Measurements from ENCODE around the gene TLE4. TPM values are rescaled to one million over a fixed set of nuclear protein-coding genes. Genes with fewer than 3 reads are reported as not detected.
A peak's percentile ranks its signal among the peaks of the same experiment; 100 is the strongest.

TLE4 gene
- total and polyA plus RNA-seq, 8 donors, result 21.6 to 38.3 (median 33.8) TPM

DNA sequence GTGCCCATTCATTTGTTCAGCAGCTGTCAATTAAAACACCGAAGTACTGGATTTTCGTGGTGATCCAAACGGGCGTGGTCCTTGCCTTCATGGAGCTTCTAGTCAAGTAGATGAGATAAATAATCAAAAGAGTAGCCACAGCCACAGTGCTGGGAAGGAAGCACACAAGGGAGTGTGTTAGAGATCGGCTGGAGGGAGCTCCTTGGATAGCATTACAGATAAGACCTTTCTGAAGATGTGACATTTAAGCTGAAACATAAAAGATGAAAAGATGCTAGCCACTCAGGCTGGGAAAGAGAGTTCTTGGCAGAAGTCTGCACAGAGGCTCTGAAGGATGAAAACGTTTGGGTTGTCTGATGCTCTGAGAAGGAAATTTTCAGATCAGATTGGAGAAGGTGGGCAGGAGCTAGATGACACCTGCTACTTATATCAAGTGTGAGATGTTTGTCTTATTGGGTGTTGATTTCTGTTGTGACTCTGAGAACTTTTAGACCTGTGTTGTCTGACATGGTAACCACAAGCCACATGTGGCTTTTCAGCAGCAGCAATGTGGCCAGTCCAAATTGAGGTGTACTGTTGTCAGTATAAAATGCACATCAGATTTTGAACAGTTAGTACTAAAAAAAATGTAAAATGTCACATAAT lies 123.9 kb downstream of the TLE4 start:
- H3K9me3 ChIP-seq, result no peaks in the 10 kb centered on the region
- DNase-seq (no peak), ATAC-seq (no peak)
- no peak overlapping the region for H3K4me3 ChIP-seq
- TF ChIP-seq, protein P1, sequence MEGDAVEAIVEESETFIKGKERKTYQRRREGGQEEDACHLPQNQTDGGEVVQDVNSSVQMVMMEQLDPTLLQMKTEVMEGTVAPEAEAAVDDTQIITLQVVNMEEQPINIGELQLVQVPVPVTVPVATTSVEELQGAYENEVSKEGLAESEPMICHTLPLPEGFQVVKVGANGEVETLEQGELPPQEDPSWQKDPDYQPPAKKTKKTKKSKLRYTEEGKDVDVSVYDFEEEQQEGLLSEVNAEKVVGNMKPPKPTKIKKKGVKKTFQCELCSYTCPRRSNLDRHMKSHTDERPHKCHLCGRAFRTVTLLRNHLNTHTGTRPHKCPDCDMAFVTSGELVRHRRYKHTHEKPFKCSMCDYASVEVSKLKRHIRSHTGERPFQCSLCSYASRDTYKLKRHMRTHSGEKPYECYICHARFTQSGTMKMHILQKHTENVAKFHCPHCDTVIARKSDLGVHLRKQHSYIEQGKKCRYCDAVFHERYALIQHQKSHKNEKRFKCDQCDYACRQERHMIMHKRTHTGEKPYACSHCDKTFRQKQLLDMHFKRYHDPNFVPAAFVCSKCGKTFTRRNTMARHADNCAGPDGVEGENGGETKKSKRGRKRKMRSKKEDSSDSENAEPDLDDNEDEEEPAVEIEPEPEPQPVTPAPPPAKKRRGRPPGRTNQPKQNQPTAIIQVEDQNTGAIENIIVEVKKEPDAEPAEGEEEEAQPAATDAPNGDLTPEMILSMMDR (IDR thresholded peaks at IDR 0.05), result no peak
- no peak overlapping the region for H3K27ac ChIP-seq
- no peaks in the 10 kb centered on the region for H3K36me3 ChIP-seq
- H3K4me1 ChIP-seq, result no peaks in the 10 kb centered on the region
- no peaks in the 10 kb centered on the region for H3K27me3 ChIP-seq
- intact Hi-C loops (cut with DNase I), result no loop called here

DNA sequence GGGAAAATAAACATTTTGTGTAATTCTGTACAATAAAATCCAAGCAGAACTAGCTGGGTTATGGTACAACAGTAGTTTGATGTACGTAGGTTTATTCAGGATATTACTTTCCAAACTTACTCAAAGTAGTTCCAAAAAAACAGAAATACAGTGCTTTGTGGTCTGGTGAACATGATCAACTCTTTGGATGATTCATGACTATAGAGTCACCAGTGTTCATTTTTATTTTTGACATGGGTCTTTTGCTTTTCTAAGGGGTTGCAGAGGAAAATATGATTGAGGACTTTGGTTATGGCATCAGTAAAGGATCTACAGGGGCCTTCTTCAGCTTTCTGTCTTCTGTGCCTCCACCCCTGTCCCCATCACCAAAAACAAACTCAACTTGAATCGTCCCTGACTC lies 127.2 kb downstream of the TLE4 start:
- intact Hi-C loops (cut with DNase I), result no loop called here
- Histone ChIP-seq H3K36me3 (no peaks in the 10 kb centered on the region), H3K9me3 (no peaks in the 10 kb centered on the region), H3K27me3 (no peaks in the 10 kb centered on the region), H3K4me1 (peaks cover 0 to 14% of the 10 kb centered on the region in 2 donors), H3K27ac (no peak overlapping the region), H3K4me3 (no peak overlapping the region)
- DNase-seq (no peak), ATAC-seq (no peak)
- TF ChIP-seq, protein P1 (IDR thresholded peaks at IDR 0.05), result no peak

DNA sequence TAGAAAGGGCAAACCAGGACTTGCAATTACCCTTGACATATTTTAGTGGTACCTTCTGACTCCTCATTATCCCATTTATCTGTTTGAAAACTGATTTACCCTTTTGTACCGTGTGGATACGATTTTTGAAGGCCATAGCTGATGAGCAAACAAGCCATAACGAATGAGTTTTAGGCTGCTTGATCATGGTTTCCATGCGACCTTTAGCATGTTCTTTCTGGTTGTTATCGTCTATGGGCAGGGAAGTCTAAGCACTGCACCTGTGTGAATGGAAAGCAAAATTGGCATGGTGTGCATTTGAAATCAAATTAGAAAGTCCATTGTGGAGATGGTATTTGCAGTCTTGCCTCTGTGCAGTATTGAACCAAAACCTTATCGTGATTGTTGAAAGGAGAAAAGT lies 127.7 kb downstream of the TLE4 start:
- no peak for ATAC-seq
- intact Hi-C loops (cut with DNase I), result no loop called here
- no peaks in the 10 kb centered on the region for H3K27me3 ChIP-seq
- TF ChIP-seq, protein P1 (IDR thresholded peaks at IDR 0.05), result no peak
- H3K36me3 ChIP-seq, result no peaks in the 10 kb centered on the region
- no peak overlapping the region for H3K27ac ChIP-seq
- DNase-seq, result no peak
- H3K4me1 ChIP-seq, result peaks cover 0 to 14% of the 10 kb centered on the region in 2 donors
- H3K4me3 ChIP-seq, result no peak overlapping the region
- no peaks in the 10 kb centered on the region for H3K9me3 ChIP-seq

DNA sequence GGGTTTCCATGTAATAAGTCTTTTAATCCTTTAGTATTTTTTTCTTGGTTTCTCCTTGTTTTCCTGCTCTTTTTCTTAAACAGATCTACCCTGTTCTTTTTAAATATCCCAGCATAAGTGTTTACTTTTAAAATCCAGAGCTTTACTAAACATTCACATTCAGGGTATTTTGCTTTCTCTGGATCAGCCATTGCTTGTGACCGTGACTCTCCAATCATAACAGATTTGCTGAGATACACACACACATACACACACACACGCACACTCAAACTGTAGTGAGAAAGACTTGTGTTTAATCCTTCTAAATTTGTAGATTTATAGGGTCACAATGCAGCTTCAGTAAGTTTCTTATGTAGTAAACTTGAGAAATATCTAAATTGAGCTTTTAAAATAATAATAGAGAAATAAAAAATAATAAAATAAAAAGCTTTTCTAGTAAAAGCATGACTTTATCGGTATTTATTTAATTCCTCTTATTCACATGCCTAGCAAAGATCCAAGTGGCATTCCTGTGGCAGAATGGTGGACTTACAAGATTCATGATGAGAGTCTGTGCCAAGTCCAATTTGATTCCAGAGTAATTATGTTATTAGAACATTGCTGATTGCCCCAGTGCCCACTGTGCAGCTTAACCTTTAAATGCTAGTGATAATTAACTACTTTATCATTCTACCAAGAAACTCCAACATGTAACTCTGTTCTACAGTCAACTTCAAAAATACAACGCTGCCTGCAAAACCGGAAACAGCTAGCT lies 129.0 kb downstream of the TLE4 start:
- intact Hi-C loops (cut with DNase I), result no loop called here
- TF ChIP-seq, protein P1 (IDR thresholded peaks at IDR 0.05), result no peak
- no peak for ATAC-seq
- Histone ChIP-seq H3K4me1 (peaks cover 0 to 14% of the 10 kb centered on the region in 2 donors), H3K9me3 (no peaks in the 10 kb centered on the region), H3K36me3 (peaks cover 0 to 11% of the 10 kb centered on the region in 2 donors), H3K4me3 (no peak overlapping the region), H3K27me3 (no peaks in the 10 kb centered on the region), H3K27ac (no peak overlapping the region)
- DNase-seq, result no peak

DNA sequence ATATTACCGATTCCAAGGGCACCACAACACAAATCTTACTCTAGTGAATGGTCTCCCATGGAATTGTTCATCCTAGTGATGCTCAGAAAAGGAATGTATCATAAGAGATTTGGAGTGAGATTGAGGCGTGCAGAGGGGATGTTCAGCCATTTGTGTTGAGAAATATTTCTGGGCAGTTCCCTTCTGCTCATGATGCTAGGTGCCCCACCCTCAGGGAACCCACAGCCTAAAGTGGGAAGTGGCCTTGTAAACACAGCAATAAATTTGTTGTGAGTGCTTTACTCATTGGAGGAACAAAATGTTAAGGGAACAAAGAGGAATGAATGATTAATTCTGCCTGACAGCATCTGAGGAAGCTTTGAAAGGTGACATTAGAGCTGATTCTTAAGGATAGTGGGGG lies 129.9 kb downstream of the TLE4 start:
- TF ChIP-seq, protein P1 (IDR thresholded peaks at IDR 0.05), result no peak
- peaks cover 0 to 20% of the 10 kb centered on the region in 2 donors for H3K36me3 ChIP-seq
- peak; percentile 85 for ATAC-seq
- H3K4me3 ChIP-seq, result no peak overlapping the region
- intact Hi-C loops (cut with DNase I), result no loop called here
- H3K27ac ChIP-seq, result peak overlapping the region in 1 of 2 donors; percentile 67
- no peaks in the 10 kb centered on the region for H3K27me3 ChIP-seq
- H3K9me3 ChIP-seq, result no peaks in the 10 kb centered on the region
- DNase-seq, result peak in 2 of 4 donors; percentile 37 to 45
- H3K4me1 ChIP-seq, result peaks cover 0 to 14% of the 10 kb centered on the region in 2 donors
